Measurements from ENCODE around the gene NOL3.

NOL3 gene

GRCh38 chr16:67191995-67192681, 21.8 kb downstream of the NOL3 start, which contains the start of gene E2F4:
TSS of gene E2F4 (plus strand) at chr16:67192155. CDS start at chr16:67192228, 73 bp downstream.
- POLR2A ChIA-PET (ENCODE audit: low non-redundant PET) = interaction anchor here (0.7 to 1.3 kb wide), 2 partner anchors 10 to 45 kb away, joined by 3 read pairs; no protein-coding TSS in a partner anchor
- peak; percentile 88 for DNase-seq (ENCODE audit: low spot score)
- TF ChIP-seq CTCF (conservative IDR thresholded peaks at IDR 0.05; ENCODE audit: low read depth) = no peak
- CTCF ChIA-PET = interaction anchor here (1.0 to 1.5 kb wide), 2 partner anchors 23 to 174 kb away, joined by 4 read pairs; no protein-coding TSS in a partner anchor
- peak within 1 kb of the TSS; percentile 74 for H3K27ac ChIP-seq

- CTCF ChIA-PET = interaction anchor here (1.0 to 1.5 kb wide), 2 partner anchors 23 to 175 kb away, joined by 4 read pairs; no protein-coding TSS in a partner anchor
- POLR2A ChIA-PET (ENCODE audit: low non-redundant PET) = interaction anchor here (0.7 to 1.3 kb wide), 2 partner anchors 11 to 46 kb away, joined by 3 read pairs; no protein-coding TSS in a partner anchor
Measured at GRCh38 chr16:67192781-67193361, 22.5 kb downstream of the NOL3 start.

GRCh38 chr16:67193536-67193935, 23.2 kb downstream of the NOL3 start:
- POLR2A ChIA-PET (ENCODE audit: low non-redundant PET) = interaction anchor here (1.3 kb wide), 1 partner anchor 11 kb away, joined by 3 read pairs; no protein-coding TSS in a partner anchor
- peak overlapping the region; percentile 92 for H3K27ac ChIP-seq
- DNase-seq (ENCODE audit: low spot score) = no peak
- no peak for TF ChIP-seq CTCF (conservative IDR thresholded peaks at IDR 0.05; ENCODE audit: low read depth)
- CTCF ChIA-PET = interaction anchor here (0.5 to 1.5 kb wide), 3 partner anchors 24 to 642 kb away, joined by 4 to 5 read pairs (median 4); no protein-coding TSS in a partner anchor

More at GRCh38 chr16:67192781-67193361, 22.5 kb downstream of the NOL3 start:
- no peak for DNase-seq (ENCODE audit: low spot score)
- no peak for TF ChIP-seq CTCF (conservative IDR thresholded peaks at IDR 0.05; ENCODE audit: low read depth)
- peak overlapping the region; percentile 74 for H3K27ac ChIP-seq

GRCh38 chr16:67194260-67194659, 23.9 kb downstream of the NOL3 start:
- DNase-seq (ENCODE audit: low spot score) = no peak
- H3K27ac ChIP-seq = peak overlapping the region; percentile 92
- CTCF ChIA-PET = interaction anchor here (0.5 kb wide), 1 partner anchor 641 kb away, joined by 5 read pairs; no protein-coding TSS in a partner anchor
- POLR2A ChIA-PET (ENCODE audit: low non-redundant PET) = no interaction called here
- no peak for TF ChIP-seq CTCF (conservative IDR thresholded peaks at IDR 0.05; ENCODE audit: low read depth)

- ChIA-PET POLR2A (ENCODE audit: low non-redundant PET) (interaction anchor here (0.7 kb wide), 1 partner anchor 21 kb away, joined by 3 read pairs; no protein-coding TSS in a partner anchor), CTCF (interaction anchor here (0.6 kb wide), 1 partner anchor 242 kb away, joined by 3 read pairs; no protein-coding TSS in a partner anchor)
- no peak for DNase-seq (ENCODE audit: low spot score)
- peak overlapping the region; percentile 92 for H3K27ac ChIP-seq
- TF ChIP-seq CTCF (conservative IDR thresholded peaks at IDR 0.05; ENCODE audit: low read depth) = no peak
Measured at GRCh38 chr16:67195676-67196075, 25.3 kb downstream of the NOL3 start.

GRCh38 chr16:67196881-67197280, 26.5 kb downstream of the NOL3 start:
- H3K27ac ChIP-seq = peak overlapping the region; percentile 92
- TF ChIP-seq CTCF (conservative IDR thresholded peaks at IDR 0.05; ENCODE audit: low read depth) = no peak
- ChIA-PET POLR2A (ENCODE audit: low non-redundant PET) (no interaction called here), CTCF (interaction anchor here (0.5 to 4.5 kb wide), 5 partner anchors 10 to 179 kb away, joined by 3 to 19 read pairs (median 6); no protein-coding TSS in a partner anchor)
- DNase-seq (ENCODE audit: low spot score) = no peak

Measured in RWPE1 (cell line).